ENCODE data around the gene SASH1.

- no peak for TF ChIP-seq IRF2 (CRISPR knock-in tag; IDR thresholded peaks at IDR 0.05)
- no peak for TF ChIP-seq REST (IDR thresholded peaks at IDR 0.05; ENCODE audit: borderline replicate concordance)
- no peak for TF ChIP-seq REST (CRISPR knock-in tag; IDR thresholded peaks at IDR 0.05; ENCODE audit: low read depth)
- TF ChIP-seq RFX1 (IDR thresholded peaks at IDR 0.05) = no peak
- no peak for TF ChIP-seq POLR2AphosphoS5 (IDR thresholded peaks at IDR 0.05; ENCODE audit: control insufficient read depth, insufficient read depth, low read depth, low read length)
- TF ChIP-seq ZNF561 (CRISPR knock-in tag; conservative IDR thresholded peaks at IDR 0.05) = no peak
- TF ChIP-seq ZNF24 (IDR thresholded peaks at IDR 0.05) = no peak
- no peak for TF ChIP-seq SIRT6 (IDR thresholded peaks at IDR 0.05; ENCODE audit: low read depth, low read length)
- TF ChIP-seq PRDM10 (IDR thresholded peaks at IDR 0.05; ENCODE audit: partially characterized antibody) = no peak
- TF ChIP-seq ZNF133 (CRISPR knock-in tag; IDR thresholded peaks at IDR 0.05) = no peak
- TF ChIP-seq BRCA1 (IDR thresholded peaks at IDR 0.05) = no peak
- TF ChIP-seq BRCA1 (CRISPR knock-in tag; IDR thresholded peaks at IDR 0.05) = no peak
- no peak for TF ChIP-seq YY1 (IDR thresholded peaks at IDR 0.05; ENCODE audit: borderline replicate concordance in 1 of 3, control insufficient read depth in 1 of 3, extremely low read depth in 1 of 3, insufficient read depth in 3 of 3, insufficient read length in 1 of 3, insufficient replicate concordance in 2 of 3, low read depth in 1 of 3, low read length in 2 of 3)
Observed at GRCh38 chr6:148578837-148579565, 236.4 kb downstream of the SASH1 start.
